OCI-M1 (cell line): ENCODE data around the gene PCLO.
A peak's percentile ranks its signal among the peaks of the same experiment; 100 is the strongest.
"Not testable (repeated sequence)": the region's sequence is repeated elsewhere in the genome, so short reads cannot be mapped to it uniquely, and the experiment has no call there.

Experiments used
- DNase-seq: peaks from one replicate; lab custom pipeline; 2025; lab: John Stamatoyannopoulos, UW

The PCLO gene

DNA sequence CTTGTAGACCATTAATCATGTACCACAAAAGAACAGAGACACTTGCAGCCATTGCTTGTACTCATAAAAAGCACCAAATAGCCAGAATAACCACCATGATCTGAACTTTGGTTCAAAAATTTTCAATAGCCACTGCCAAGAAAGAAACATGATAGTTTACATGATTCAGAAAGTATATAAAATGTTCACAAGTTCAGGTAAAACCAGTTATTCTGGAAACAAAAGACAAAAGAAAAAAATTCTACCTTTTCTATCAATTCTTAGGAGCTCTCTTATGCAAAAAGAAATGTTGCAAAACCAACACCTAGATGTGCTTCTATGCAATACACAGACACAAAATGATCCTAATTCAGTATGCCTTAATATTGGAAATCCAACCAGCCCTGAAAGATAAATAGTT lies 108.7 kb downstream of the PCLO start:
- no peak for DNase-seq

GRCh38 chr7:83040484-83040883 lies 122.2 kb downstream of the PCLO start:
- peak; percentile 68 for DNase-seq

DNA sequence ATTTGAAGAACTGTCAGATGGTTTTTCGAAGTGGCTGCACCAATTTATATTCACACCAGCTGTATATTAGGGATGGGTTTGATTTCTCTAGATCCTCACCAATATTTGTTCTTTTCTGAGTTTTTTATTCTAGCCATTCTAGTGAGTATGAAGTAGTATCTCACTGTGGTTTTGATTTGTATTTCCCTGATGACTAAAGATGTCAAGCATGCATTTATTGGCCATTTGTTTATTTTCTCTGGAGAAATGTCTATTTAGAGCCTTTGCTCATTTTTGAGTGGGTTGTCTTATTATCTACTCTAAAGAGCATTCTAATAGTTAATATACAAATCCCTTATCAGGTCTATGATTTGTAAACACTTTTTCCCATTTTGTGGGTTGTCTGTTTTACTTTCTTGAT lies 123.9 kb downstream of the PCLO start:
- no peak for DNase-seq

DNA sequence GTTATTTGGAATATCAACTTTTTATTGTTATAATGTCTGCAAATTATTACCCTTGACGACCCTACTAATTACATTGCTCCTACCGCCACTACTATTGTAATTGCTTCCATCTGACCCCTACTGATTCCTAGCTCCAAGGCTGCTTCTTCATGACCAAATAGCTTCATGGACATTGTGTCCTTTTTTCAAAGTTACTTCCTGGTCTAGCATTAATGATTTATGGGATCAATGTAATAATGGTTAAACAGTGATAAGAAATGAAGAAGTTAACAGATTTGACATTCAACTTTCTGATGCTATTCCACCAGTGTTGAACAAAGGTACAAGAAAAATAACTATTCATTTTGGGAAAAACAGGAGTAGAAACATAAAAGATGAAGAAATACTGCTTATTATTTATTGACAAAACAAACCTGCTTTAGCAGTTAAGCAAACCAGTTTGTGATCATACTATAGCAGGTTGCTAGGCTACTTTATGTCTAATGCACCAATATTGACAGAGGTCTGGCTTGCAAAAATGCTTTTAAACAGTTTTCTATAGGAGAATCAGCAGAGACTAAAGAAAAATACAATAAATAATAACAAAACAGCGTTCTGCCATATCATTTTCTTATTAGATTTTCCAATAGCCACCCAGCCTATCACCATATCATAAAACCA lies 125.8 kb downstream of the PCLO start:
- DNase-seq = no peak

DNA sequence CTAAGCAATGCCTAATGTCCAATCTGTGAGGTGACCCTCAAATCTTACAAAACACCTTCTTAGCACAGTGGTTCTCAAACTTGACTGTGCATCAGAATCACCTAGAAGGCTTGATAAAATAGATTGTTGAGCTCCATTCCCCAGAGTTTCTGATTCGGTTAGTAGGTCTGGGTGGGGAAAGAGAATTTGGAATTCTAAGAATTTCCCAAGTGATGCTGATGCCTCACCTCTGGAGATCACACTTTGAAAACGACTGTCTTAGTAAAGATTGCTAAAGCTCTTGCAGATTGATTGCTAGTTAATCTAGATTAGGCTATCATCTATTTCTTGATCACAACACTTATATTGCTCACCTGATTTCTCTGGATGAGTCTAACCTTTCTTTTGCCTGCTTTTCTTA lies 126.6 kb downstream of the PCLO start:
- no peak for DNase-seq

GRCh38 chr7:83032195-83032594 lies 130.5 kb downstream of the PCLO start:
- DNase-seq = no peak

- DNase-seq = not testable (repeated sequence)
These were observed 138.6 kb downstream of the PCLO start for GRCh38 chr7:83023817-83024665.

- peak; percentile 30 for DNase-seq
These were observed 141.7 kb downstream of the PCLO start for GRCh38 chr7:83021032-83021431.

DNA sequence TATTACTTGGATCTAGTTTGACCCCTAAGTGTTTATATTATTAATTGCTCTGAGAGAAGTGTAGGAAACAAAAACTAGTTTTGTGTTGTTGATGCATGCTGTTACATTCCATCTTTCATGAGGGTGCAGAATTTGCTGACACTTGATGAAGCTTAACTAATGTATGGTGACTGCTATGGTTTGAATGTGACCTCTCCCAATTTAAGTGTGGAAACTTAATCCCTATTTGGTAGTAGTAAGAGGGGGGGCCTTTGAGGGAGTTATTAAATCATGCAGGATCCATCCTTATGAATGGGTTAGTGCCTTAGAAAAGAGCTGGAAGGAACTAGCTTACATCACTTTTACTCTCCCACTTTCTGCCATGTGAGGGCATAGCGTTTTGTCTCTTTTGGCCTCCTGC lies 142.5 kb downstream of the PCLO start:
- DNase-seq = no peak

GRCh38 chr7:83015916-83016315 lies 146.8 kb downstream of the PCLO start:
- no peak for DNase-seq

GRCh38 chr7:83014546-83014945 lies 148.1 kb downstream of the PCLO start:
- no peak for DNase-seq

DNA sequence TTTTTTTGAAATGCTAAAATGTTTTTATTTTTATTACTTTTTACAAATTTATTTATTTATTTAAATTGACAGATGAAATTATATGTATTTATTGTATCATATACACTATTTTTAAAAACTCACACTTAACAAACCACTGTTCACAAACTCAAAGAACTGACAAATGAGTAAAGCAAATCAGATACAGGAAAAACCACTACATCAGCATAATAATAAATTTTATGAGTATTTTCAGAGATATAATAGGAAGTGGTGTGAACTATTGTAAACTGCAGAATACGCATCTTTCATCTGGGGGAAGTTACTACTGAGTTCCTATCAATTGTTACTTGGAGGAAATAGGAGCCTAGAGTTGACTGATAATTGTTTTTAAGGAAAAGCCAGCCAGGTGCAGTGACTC lies 150.7 kb downstream of the PCLO start:
- no peak for DNase-seq

DNA sequence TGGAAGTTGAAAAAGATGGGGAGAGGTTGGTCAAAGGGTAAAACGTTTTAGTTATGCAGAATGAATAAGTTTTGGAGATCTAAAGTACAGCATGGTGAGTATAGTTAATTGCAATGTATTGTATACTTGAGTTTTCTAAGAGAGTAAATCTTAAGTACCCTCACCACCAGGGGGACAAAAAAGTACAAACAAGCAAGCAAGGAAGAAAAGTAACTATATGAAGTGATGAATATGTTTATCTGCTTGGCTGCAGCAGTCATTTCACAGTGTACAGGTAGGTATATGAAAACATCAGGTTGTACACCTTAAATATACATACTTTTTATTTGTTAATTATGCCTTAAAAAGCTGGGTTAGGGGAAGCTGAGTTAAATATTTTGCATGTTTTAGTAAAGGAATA lies 157.3 kb downstream of the PCLO start:
- peak; percentile 64 for DNase-seq

- DNase-seq = no peak
These were observed 161.2 kb downstream of the PCLO start for GRCh38 chr7:83001362-83002040.

DNA sequence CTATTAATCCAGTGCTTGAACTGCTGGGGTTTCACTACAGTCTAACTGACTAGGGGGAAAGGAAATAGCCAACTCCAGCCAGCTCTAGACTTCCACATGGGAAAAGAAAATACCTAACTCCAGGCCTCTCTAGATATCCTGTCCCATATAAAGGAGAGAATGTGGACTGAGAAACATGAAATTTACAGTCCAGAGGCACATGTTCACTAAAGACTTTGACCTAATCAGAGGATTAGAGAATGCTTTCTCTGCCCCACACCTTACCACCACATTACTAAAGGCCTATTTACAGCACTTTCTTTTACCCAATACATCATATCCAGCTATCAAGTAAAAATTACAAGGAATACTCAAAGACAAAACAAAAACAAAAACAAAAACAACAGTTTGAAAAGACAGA lies 164.2 kb downstream of the PCLO start:
- DNase-seq = no peak

- no peak for DNase-seq
These were observed 177.4 kb downstream of the PCLO start for GRCh38 chr7:82985144-82985802.

GRCh38 chr7:82980130-82980788 lies 182.4 kb downstream of the PCLO start:
- no peak for DNase-seq

DNA sequence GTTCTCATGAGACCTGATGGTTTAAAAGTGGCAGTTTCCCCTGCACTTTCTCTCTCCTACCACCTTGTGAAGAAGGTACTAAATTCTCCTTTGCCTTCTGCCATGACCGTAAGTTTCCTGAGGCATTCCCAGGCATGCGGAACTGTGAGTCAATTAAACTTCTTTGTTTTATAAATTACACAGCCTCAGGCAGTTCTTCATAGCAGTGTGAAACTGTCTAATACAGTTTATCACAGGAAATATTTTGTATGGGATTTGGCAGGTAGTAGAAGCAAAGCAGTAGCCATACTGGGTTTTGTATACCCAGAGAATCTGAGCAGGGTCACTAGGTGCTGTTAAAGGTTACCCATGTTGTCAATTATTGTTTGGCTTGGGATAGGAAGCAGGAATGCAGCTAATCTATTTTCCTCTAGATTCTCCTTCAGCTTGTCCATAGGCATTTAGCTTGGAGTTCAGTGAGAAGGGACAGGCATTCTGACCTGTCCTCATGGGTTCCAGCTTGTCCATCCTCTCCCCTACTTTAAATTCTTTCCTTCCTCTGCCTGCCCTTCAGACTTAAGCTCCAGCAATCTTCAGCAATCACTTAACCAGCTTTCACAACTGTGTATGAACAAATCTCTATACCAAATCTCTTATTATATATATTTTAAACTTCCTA lies 186.7 kb downstream of the PCLO start:
- no peak for DNase-seq

DNA sequence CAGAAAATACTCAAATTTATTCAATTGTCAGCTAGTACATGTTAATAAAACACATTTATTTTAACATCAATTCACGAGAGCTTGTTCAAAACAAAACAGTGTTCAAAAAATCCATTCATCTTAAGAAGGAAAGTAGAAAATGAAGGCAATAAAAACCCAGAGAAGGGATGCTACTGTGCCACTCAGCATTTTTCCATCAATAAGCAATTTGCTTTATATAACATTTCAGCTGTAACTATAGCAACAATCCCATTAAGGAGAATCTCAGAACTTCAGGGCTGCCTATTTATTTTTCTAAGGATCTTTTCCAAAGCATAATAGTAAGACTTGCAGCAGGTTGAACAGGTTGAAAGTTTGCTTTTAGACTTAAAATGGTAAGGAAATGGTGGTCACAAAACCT lies 190.5 kb downstream of the PCLO start:
- no peak for DNase-seq

- no peak for DNase-seq
These were observed 197.3 kb downstream of the PCLO start for GRCh38 chr7:82965088-82966036.
